ENCODE data around the gene CCDC187.

CCDC187 gene

GRCh38 chr9:136309806-136310220 lies 5.9 kb upstream of the CCDC187 start:
- Histone ChIP-seq H4K20me1 (peaks cover 6% of the 10 kb centered on the region; the same call in 1 of the 2 replicates), H3K27me3 (no peaks in the 10 kb centered on the region), H3K4me1 (peaks cover 93% of the 10 kb centered on the region), H3K9ac (peak overlapping the region; percentile 62; the same call in 1 of the 2 replicates), H3K36me3 (0 out of 2 replicates have a peak, but pooled peaks cover under 1% of the 10 kb centered on the region), H3K9me3 (peaks cover 7% of the 10 kb centered on the region), H3K4me3 (peak overlapping the region; percentile 56; the same call in 1 of the 2 replicates), H3K4me2 (peak overlapping the region; percentile 86), H3K27ac (peak overlapping the region; percentile 93)
- no peak for TF ChIP-seq Cebpa-rat (IDR thresholded peaks at IDR 0.05)

- H3K36me3 ChIP-seq = no peaks in the 10 kb centered on the region
- peaks cover 6% of the 10 kb centered on the region; the same call in 1 of the 2 replicates for H4K20me1 ChIP-seq
- peak overlapping the region; percentile 62; the same call in 1 of the 2 replicates for H3K9ac ChIP-seq
- H3K9me3 ChIP-seq = peaks cover 2% of the 10 kb centered on the region; the same call in 1 of the 2 replicates
- H3K27ac ChIP-seq = peak overlapping the region; percentile 93
- H3K4me1 ChIP-seq = peaks cover 98% of the 10 kb centered on the region
- TF ChIP-seq Cebpa-rat (IDR thresholded peaks at IDR 0.05) = no peak
- H3K27me3 ChIP-seq = no peaks in the 10 kb centered on the region
- peak overlapping the region; percentile 86 for H3K4me2 ChIP-seq
- 0 out of 2 replicates have a peak overlapping the region, but pooled peaks have one; percentile 8 for H3K4me3 ChIP-seq
Observed at GRCh38 chr9:136309101-136309801, 5.4 kb upstream of the CCDC187 start.

GRCh38 chr9:136308702-136309053 lies 4.8 kb upstream of the CCDC187 start:
- Histone ChIP-seq H3K36me3 (no peaks in the 10 kb centered on the region), H3K27me3 (no peaks in the 10 kb centered on the region), H3K4me2 (peak overlapping the region; percentile 86), H3K27ac (no peak overlapping the region), H3K4me3 (no peak overlapping the region), H4K20me1 (peaks cover 6% of the 10 kb centered on the region; the same call in 1 of the 2 replicates), H3K9me3 (no peaks in the 10 kb centered on the region), H3K4me1 (peaks cover 100% of the 10 kb centered on the region), H3K9ac (no peak overlapping the region)
- no peak for TF ChIP-seq Cebpa-rat (IDR thresholded peaks at IDR 0.05)

GRCh38 chr9:136308006-136308701 lies 4.3 kb upstream of the CCDC187 start:
- no peak for TF ChIP-seq Cebpa-rat (IDR thresholded peaks at IDR 0.05)
- Histone ChIP-seq H4K20me1 (peaks cover 6% of the 10 kb centered on the region; the same call in 1 of the 2 replicates), H3K36me3 (no peaks in the 10 kb centered on the region), H3K9me3 (no peaks in the 10 kb centered on the region), H3K4me2 (peak overlapping the region; percentile 86), H3K4me3 (no peak overlapping the region), H3K27me3 (no peaks in the 10 kb centered on the region), H3K4me1 (peaks cover 100% of the 10 kb centered on the region), H3K9ac (no peak overlapping the region), H3K27ac (0 out of 2 replicates have a peak overlapping the region, but pooled peaks have one; percentile 5)

GRCh38 chr9:136307215-136307750 lies 3.4 kb upstream of the CCDC187 start:
- no peak overlapping the region for H3K4me3 ChIP-seq
- H3K4me1 ChIP-seq = peaks cover 100% of the 10 kb centered on the region
- peaks cover 6% of the 10 kb centered on the region; the same call in 1 of the 2 replicates for H4K20me1 ChIP-seq
- peak overlapping the region; percentile 69 for H3K27ac ChIP-seq
- no peaks in the 10 kb centered on the region for H3K9me3 ChIP-seq
- peak overlapping the region; percentile 86 for H3K4me2 ChIP-seq
- no peak for TF ChIP-seq Cebpa-rat (IDR thresholded peaks at IDR 0.05)
- H3K27me3 ChIP-seq = no peaks in the 10 kb centered on the region
- H3K36me3 ChIP-seq = no peaks in the 10 kb centered on the region
- H3K9ac ChIP-seq = no peak overlapping the region

GRCh38 chr9:136306211-136307208 lies 2.6 kb upstream of the CCDC187 start:
- H3K27me3 ChIP-seq = no peaks in the 10 kb centered on the region
- H4K20me1 ChIP-seq = peaks cover 6% of the 10 kb centered on the region; the same call in 1 of the 2 replicates
- no peaks in the 10 kb centered on the region for H3K9me3 ChIP-seq
- H3K4me2 ChIP-seq = peak overlapping the region; percentile 86
- H3K4me1 ChIP-seq = peaks cover 98% of the 10 kb centered on the region
- H3K27ac ChIP-seq = peak overlapping the region; percentile 69
- peak overlapping the region; percentile 40 for H3K4me3 ChIP-seq
- H3K36me3 ChIP-seq = no peaks in the 10 kb centered on the region
- no peak for TF ChIP-seq Cebpa-rat (IDR thresholded peaks at IDR 0.05)
- peak overlapping the region; percentile 3; the same call in 1 of the 2 replicates for H3K9ac ChIP-seq

- peak overlapping the region; percentile 40 for H3K4me3 ChIP-seq
- no peaks in the 10 kb centered on the region for H3K36me3 ChIP-seq
- 0 out of 2 replicates have a peak overlapping the region, but pooled peaks have one; percentile 3 for H3K9ac ChIP-seq
- TF ChIP-seq Cebpa-rat (IDR thresholded peaks at IDR 0.05) = no peak
- H3K27me3 ChIP-seq = no peaks in the 10 kb centered on the region
- H3K9me3 ChIP-seq = no peaks in the 10 kb centered on the region
- H3K27ac ChIP-seq = peak overlapping the region; percentile 69
- H3K4me1 ChIP-seq = peaks cover 98% of the 10 kb centered on the region
- H3K4me2 ChIP-seq = peak overlapping the region; percentile 86
- H4K20me1 ChIP-seq = peaks cover 6% of the 10 kb centered on the region; the same call in 1 of the 2 replicates
Observed at GRCh38 chr9:136305804-136306203, 1.9 kb upstream of the CCDC187 start.

GRCh38 chr9:136304981-136305380 lies 1.1 kb upstream of the CCDC187 start:
- peaks cover 98% of the 10 kb centered on the region for H3K4me1 ChIP-seq
- no peaks in the 10 kb centered on the region for H3K9me3 ChIP-seq
- no peaks in the 10 kb centered on the region for H3K36me3 ChIP-seq
- TF ChIP-seq Cebpa-rat (IDR thresholded peaks at IDR 0.05) = no peak
- peaks cover 6% of the 10 kb centered on the region; the same call in 1 of the 2 replicates for H4K20me1 ChIP-seq
- H3K27me3 ChIP-seq = no peaks in the 10 kb centered on the region
- peak overlapping the region; percentile 57; the same call in 1 of the 2 replicates for H3K27ac ChIP-seq
- peak overlapping the region; percentile 3; the same call in 1 of the 2 replicates for H3K9ac ChIP-seq
- peak overlapping the region; percentile 86 for H3K4me2 ChIP-seq
- H3K4me3 ChIP-seq = no peak overlapping the region
